IMR-90 (cell line): ENCODE data around the gene PHIP. TPM values are rescaled to one million over a fixed set of nuclear protein-coding genes. Genes with fewer than 3 reads are reported as not detected.

ENCODE experiments used
- ATAC-seq: fragments of 200-7000 bp; cut with Tn5 transposase; 2 replicates; pipeline ENCODE4 v1.9.1; 2020; ENCODE audit warnings: low read depth, mild to moderate bottlenecking, moderate library complexity
- BruUV-seq: library from RNA; stranded (reverse); fragments of 400-500 nt; replicated peaks from 2 replicates; lab custom pipeline; 2021; lab: Mats Ljungman, UMichigan
- CTCF ChIA-PET: fragments of 300-600 bp; formaldehyde crosslinking; extraction: SDS; loops from one replicate; lab custom pipeline; 2021; ENCODE audit warnings: antibody characterized with exemption; lab: Yijun Ruan, JAX
- POLR2A ChIA-PET: fragments of 300-600 bp; sonication (Branson Sonifier 250); formaldehyde crosslinking; loops from one replicate; lab custom pipeline; 2022; ENCODE audit warnings: antibody characterized with exemption; ENCODE audit not compliant: unreplicated experiment; lab: Charles Lee
- DNase-seq: peaks from one replicate; pipeline ENCODE4 v3.0.0; 2013
- H2AFZ ChIP-seq: replicated peaks from 2 replicates; pipeline ENCODE3; 2013; ENCODE audit warnings: low read length, mild to moderate bottlenecking; ENCODE audit not compliant: poor library complexity
- H2AK5ac ChIP-seq: 2 replicates; pipeline ENCODE4 v1.6.1; 2013; ENCODE audit warnings: low read depth, low read length, inconsistent platforms
- H2AK9ac ChIP-seq: replicated peaks from 2 replicates; pipeline ENCODE3; 2013; ENCODE audit warnings: mild to moderate bottlenecking, low read depth, low read length, moderate library complexity; ENCODE audit not compliant: poor library complexity
- H2BK120ac ChIP-seq: 2 replicates; pipeline ENCODE4 v1.6.1; 2013; ENCODE audit warnings: low read depth, low read length, inconsistent platforms
- H2BK15ac ChIP-seq: 3 replicates; pipeline ENCODE4 v1.6.1; 2013; ENCODE audit warnings: low read depth, low read length, inconsistent platforms
- H2BK20ac ChIP-seq: 2 replicates; pipeline ENCODE4 v1.6.1; 2013; ENCODE audit warnings: low read depth, mild to moderate bottlenecking, inconsistent platforms, low read length, moderate library complexity
- H2BK5ac ChIP-seq: 2 replicates; pipeline ENCODE4 v1.6.1; 2013; ENCODE audit warnings: mild to moderate bottlenecking, low read depth, low read length, inconsistent platforms; ENCODE audit not compliant: poor library complexity, severe bottlenecking
- H3K14ac ChIP-seq: replicated peaks from 2 replicates; pipeline ENCODE4 v1.6.1; 2013; ENCODE audit warnings: low read depth, low read length, inconsistent platforms
- H3K18ac ChIP-seq: 2 replicates; pipeline ENCODE4 v1.6.1; 2013; ENCODE audit warnings: low read depth, low read length, control low read depth
- H3K23ac ChIP-seq: 2 replicates; pipeline ENCODE4 v1.6.1; 2013; ENCODE audit warnings: low read depth, low read length, inconsistent platforms
- H3K27ac ChIP-seq: 2 replicates; pipeline ENCODE4 v1.5.1; 2013; ENCODE audit warnings: mild to moderate bottlenecking, control low read depth, low read length; ENCODE audit not compliant: insufficient read depth
- H3K27me3 ChIP-seq: 2 replicates; pipeline ENCODE4 v1.6.1; 2013; ENCODE audit warnings: low read length; ENCODE audit not compliant: control insufficient read depth, insufficient read depth
- H3K36me3 ChIP-seq: 2 replicates; pipeline ENCODE4 v1.6.1; 2013; ENCODE audit warnings: low read length, mixed read lengths; ENCODE audit not compliant: control insufficient read depth, insufficient read depth
- H3K4ac ChIP-seq: 2 replicates; pipeline ENCODE4 v1.6.1; 2013; ENCODE audit warnings: low read depth, low read length, inconsistent platforms
- H3K4me1 ChIP-seq: 2 replicates; pipeline ENCODE4 v1.6.1; 2013; ENCODE audit warnings: low read length, mixed read lengths; ENCODE audit not compliant: control insufficient read depth, insufficient read depth
- H3K4me2 ChIP-seq: 2 replicates; pipeline ENCODE4 v1.6.1; 2013; ENCODE audit warnings: low read depth, mild to moderate bottlenecking, control low read depth, low read length, moderate library complexity
- H3K4me3 ChIP-seq: 2 replicates; pipeline ENCODE4 v1.5.1; 2013; ENCODE audit warnings: low read depth, mild to moderate bottlenecking, control low read depth, low read length, moderate library complexity; ENCODE audit not compliant: insufficient read depth
- H3K56ac ChIP-seq: 2 replicates; pipeline ENCODE4 v1.6.1; 2013; ENCODE audit warnings: low read length, inconsistent platforms; ENCODE audit not compliant: insufficient read depth; ENCODE audit errors: extremely low read depth
- H3K79me1 ChIP-seq, 2 experiments: 2 replicates each; pipeline ENCODE4 v1.6.1; 2013; ENCODE audit warnings: low read length in 2 of 2, inconsistent platforms in 1 of 2, low read depth in 1 of 2
- H3K9ac ChIP-seq: 2 replicates; pipeline ENCODE4 v1.6.1; 2013; ENCODE audit warnings: low read depth, low read length, control low read depth
- H3K9me1 ChIP-seq: 2 replicates; pipeline ENCODE4 v1.6.1; 2013; ENCODE audit warnings: low read length, inconsistent platforms; ENCODE audit not compliant: insufficient read depth
- H3K9me3 ChIP-seq: 2 replicates; pipeline ENCODE4 v1.6.1; 2013; ENCODE audit warnings: low read length; ENCODE audit not compliant: control insufficient read depth, insufficient read depth
- H4K20me1 ChIP-seq: 2 replicates; pipeline ENCODE4 v1.6.1; 2013; ENCODE audit warnings: low read length, inconsistent platforms; ENCODE audit not compliant: insufficient read depth
- H4K5ac ChIP-seq: 2 replicates; pipeline ENCODE4 v1.6.1; 2013; ENCODE audit warnings: mild to moderate bottlenecking, low read depth, low read length, control low read depth
- H4K8ac ChIP-seq, 2 experiments: 2 replicates each; pipeline ENCODE4 v1.6.1; 2013; ENCODE audit warnings: low read depth in 2 of 2, low read length in 2 of 2, control low read depth in 1 of 2, inconsistent platforms in 1 of 2
- H4K91ac ChIP-seq: 2 replicates; pipeline ENCODE4 v1.6.1; 2013; ENCODE audit warnings: low read depth, low read length, inconsistent platforms; ENCODE audit not compliant: insufficient read depth
- FOS ChIP-seq: fragments of 150-350 bp; IDR thresholded peaks from 2 replicates; pipeline ENCODE4 v1.6.1; 2016; ENCODE audit warnings: low read depth, low read length
- WGBS, 2 experiments: methylation state at CpG; one replicate each; pipeline versions ENCODE4 v1.1.5 to v1.1.7; 2013; ENCODE audit warnings: missing lambda C conversion rate in 2 of 2; ENCODE audit not compliant: insufficient read length in 1 of 2; ENCODE audit errors: extremely low coverage in 2 of 2; 5-methylcytosine and 5-hydroxymethylcytosine counted together
- dilution Hi-C: fragments of 300-500 bp; cut with HindIII; formaldehyde crosslinking; loops from one replicate; pipeline ENCODE4 v1.14.3; 2018; ENCODE audit warnings: low sequenced_read_pairs; ENCODE audit not compliant: unreplicated experiment
- in situ Hi-C: fragments of 300-500 bp; cut with MboI; formaldehyde crosslinking; loops from 3 replicates; pipeline ENCODE4 v1.14.3; 2019; ENCODE audit warnings: low sequenced_read_pairs, inconsistent platforms, mixed read lengths
- intact Hi-C: fragments of 100-400 bp; cut with micrococcal nuclease; formaldehyde crosslinking; loops from 2 replicates; pipeline ENCODE4 v1.10.0; 2022
- polyA plus RNA-seq, 3 experiments: library from polyadenylated mRNA; depleted of rRNA; stranded (reverse); fragments of >200 nt; gene quantifications; 2 replicates each; pipeline ENCODE4 v1.2.3, GENCODE V29; 2012; ENCODE audit warnings: low replicate concordance in 1 of 3
- total RNA-seq: library from RNA; depleted of rRNA; stranded (reverse); fragments of >200 nt; gene quantifications from 2 replicates; pipeline ENCODE4 v1.2.3, GENCODE V29; 2012
- TF ChIP-seq, protein P1 (sequence below): conservative IDR thresholded peaks from 2 replicates; pipeline ENCODE4 v1.5.1; 2012; ENCODE audit warnings: mild to moderate bottlenecking, low read depth, low read length, improper control_type of control experiment

Gene PHIP
- total and polyA plus RNA-seq, 2 of the 4 experiments (the other 2 are of a cell fraction) = 3.4 to 20.4 TPM

DNA sequence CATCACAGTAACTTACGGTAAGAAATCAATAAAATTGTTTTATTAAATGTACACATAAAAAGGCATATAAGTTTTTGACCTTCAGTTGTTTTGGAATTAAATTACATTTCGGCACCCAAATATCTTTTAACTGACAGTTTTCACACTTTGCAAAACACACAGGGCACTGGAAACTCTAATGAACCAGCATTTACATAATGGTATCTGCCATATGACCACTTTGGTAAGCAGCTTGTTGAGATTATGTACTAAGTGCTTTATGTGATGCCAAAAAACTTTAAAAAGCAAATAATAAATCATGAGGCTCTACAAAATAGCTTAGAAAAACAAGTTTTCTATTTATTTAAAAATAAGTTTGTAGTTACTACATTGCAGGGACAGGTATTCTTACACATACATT lies 142.5 kb downstream of the PHIP start:
- H2BK20ac ChIP-seq = no peak overlapping the region
- H3K79me1 ChIP-seq = no peaks in the 10 kb centered on the region
- H4K20me1 ChIP-seq = no peaks in the 10 kb centered on the region
- POLR2A ChIA-PET = no interaction called here
- no peak overlapping the region for H2BK5ac ChIP-seq
- intact Hi-C loops = no loop called here
- DNase-seq (no peak), ATAC-seq (no peak)
- H2AK9ac ChIP-seq = no peak overlapping the region
- no peak overlapping the region for H4K91ac ChIP-seq
- no peak overlapping the region for H3K18ac ChIP-seq
- no peak overlapping the region for H2AK5ac ChIP-seq
- H3K4ac ChIP-seq = no peak overlapping the region
- no peak overlapping the region for H3K27ac ChIP-seq
- dilution Hi-C loops = no loop called here
- H3K4me1 ChIP-seq = no peaks in the 10 kb centered on the region
- no peak overlapping the region for H2BK15ac ChIP-seq
- TF ChIP-seq, protein P1, sequence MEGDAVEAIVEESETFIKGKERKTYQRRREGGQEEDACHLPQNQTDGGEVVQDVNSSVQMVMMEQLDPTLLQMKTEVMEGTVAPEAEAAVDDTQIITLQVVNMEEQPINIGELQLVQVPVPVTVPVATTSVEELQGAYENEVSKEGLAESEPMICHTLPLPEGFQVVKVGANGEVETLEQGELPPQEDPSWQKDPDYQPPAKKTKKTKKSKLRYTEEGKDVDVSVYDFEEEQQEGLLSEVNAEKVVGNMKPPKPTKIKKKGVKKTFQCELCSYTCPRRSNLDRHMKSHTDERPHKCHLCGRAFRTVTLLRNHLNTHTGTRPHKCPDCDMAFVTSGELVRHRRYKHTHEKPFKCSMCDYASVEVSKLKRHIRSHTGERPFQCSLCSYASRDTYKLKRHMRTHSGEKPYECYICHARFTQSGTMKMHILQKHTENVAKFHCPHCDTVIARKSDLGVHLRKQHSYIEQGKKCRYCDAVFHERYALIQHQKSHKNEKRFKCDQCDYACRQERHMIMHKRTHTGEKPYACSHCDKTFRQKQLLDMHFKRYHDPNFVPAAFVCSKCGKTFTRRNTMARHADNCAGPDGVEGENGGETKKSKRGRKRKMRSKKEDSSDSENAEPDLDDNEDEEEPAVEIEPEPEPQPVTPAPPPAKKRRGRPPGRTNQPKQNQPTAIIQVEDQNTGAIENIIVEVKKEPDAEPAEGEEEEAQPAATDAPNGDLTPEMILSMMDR = no peak
- no peak for TF ChIP-seq FOS
- no peak overlapping the region for H4K8ac ChIP-seq
- no peak overlapping the region for H3K9ac ChIP-seq
- BruUV-seq = no TSS peak
- no peak overlapping the region for H2AFZ ChIP-seq
- H3K4me3 ChIP-seq = no peak overlapping the region
- H3K36me3 ChIP-seq = peaks cover under 1% of the 10 kb centered on the region; the same call in 1 of the 2 replicates
- H4K5ac ChIP-seq = no peak overlapping the region
- H3K9me3 ChIP-seq = no peaks in the 10 kb centered on the region
- in situ Hi-C loops = no loop called here
- H2BK120ac ChIP-seq = no peak overlapping the region
- no peak overlapping the region for H3K14ac ChIP-seq
- H3K23ac ChIP-seq = no peak overlapping the region
- no peaks in the 10 kb centered on the region for H3K9me1 ChIP-seq
- no CpG with 5 or more reads among the region's 2 CpGs for WGBS, 2 experiments
- H3K27me3 ChIP-seq = no peaks in the 10 kb centered on the region
- no peak overlapping the region for H3K4me2 ChIP-seq
- no peak overlapping the region for H3K56ac ChIP-seq
- CTCF ChIA-PET = no interaction called here
